NCI-H1436 (cell line): ENCODE results near the gene SLITRK2.

ENCODE experiments used
- DNase-seq: peaks from one replicate; lab custom pipeline; 2025; lab: John Stamatoyannopoulos, UW

The SLITRK2 gene

GRCh38 chrX:145817331-145818185 lies at the start of gene SLITRK2:
Gene SLITRK2, plus strand, starts transcription at chrX:145817829. Its CDS starts 4,597 bp downstream, at chrX:145822426.
- no peak for DNase-seq

- no peak for DNase-seq
Measured at GRCh38 chrX:145773006-145773405, 44.6 kb upstream of the SLITRK2 start.

GRCh38 chrX:145792281-145792680 lies 25.3 kb upstream of the SLITRK2 start:
- DNase-seq, result no peak

GRCh38 chrX:145803508-145803907 lies 14.1 kb upstream of the SLITRK2 start:
- no peak for DNase-seq

- no peak for DNase-seq
Measured at GRCh38 chrX:145813081-145813480, 4.5 kb upstream of the SLITRK2 start.

- DNase-seq, result no peak
Measured at GRCh38 chrX:145816601-145817315, 871 bp upstream of the SLITRK2 start.

GRCh38 chrX:145818186-145819113 lies 821 bp downstream of the SLITRK2 start:
- no peak for DNase-seq

- no peak for DNase-seq
Measured at GRCh38 chrX:145820825-145821224, 3.2 kb downstream of the SLITRK2 start.

- DNase-seq, result no peak
Measured at GRCh38 chrX:145821291-145821897, 3.8 kb downstream of the SLITRK2 start.

- no peak for DNase-seq
Measured at GRCh38 chrX:145821898-145822571, 4.4 kb downstream of the SLITRK2 start.

- no peak for DNase-seq
Measured at GRCh38 chrX:145823132-145823531, 5.5 kb downstream of the SLITRK2 start.

GRCh38 chrX:145825896-145826295 lies 8.3 kb downstream of the SLITRK2 start:
- DNase-seq, result no peak

- no peak for DNase-seq
Measured at GRCh38 chrX:145826466-145826865, 8.8 kb downstream of the SLITRK2 start.

- no peak for DNase-seq
Measured at GRCh38 chrX:145832796-145833195, 15.2 kb downstream of the SLITRK2 start.

GRCh38 chrX:145840531-145840930 lies 22.9 kb downstream of the SLITRK2 start:
- no peak for DNase-seq

GRCh38 chrX:145843146-145843904 lies 25.7 kb downstream of the SLITRK2 start:
- no peak for DNase-seq

- DNase-seq, result no peak
Measured at GRCh38 chrX:145844886-145845285, 27.3 kb downstream of the SLITRK2 start.

- DNase-seq, result no peak
Measured at GRCh38 chrX:145848448-145848847, 30.8 kb downstream of the SLITRK2 start.

GRCh38 chrX:145848857-145849256 lies 31.2 kb downstream of the SLITRK2 start:
- no peak for DNase-seq

GRCh38 chrX:145853181-145853580 lies 35.6 kb downstream of the SLITRK2 start:
- no peak for DNase-seq
